ENCODE measurements around the gene VPS45. TPM values are rescaled to one million over a fixed set of nuclear protein-coding genes. Genes with fewer than 3 reads are reported as not detected.

VPS45 gene
- polyA plus RNA-seq, 1 donor from 2014 or later, result 174 TPM

GRCh38 chr1:150127464-150127863 is 59.9 kb downstream of the VPS45 start:
- H3K79me2 ChIP-seq (replicated peaks; ENCODE audit: insufficient read depth, low read length), result no peaks in the 10 kb centered on the region
- no peak overlapping the region for H2AFZ ChIP-seq (ENCODE audit: low read depth, low read length)
- no peaks in the 10 kb centered on the region for H4K20me1 ChIP-seq (ENCODE audit: insufficient read depth)
- no peak overlapping the region for H3K9ac ChIP-seq (ENCODE audit: low read length)
- no peaks in the 10 kb centered on the region for H3F3A ChIP-seq (ENCODE audit: insufficient read depth, low read length, poor library complexity, severe bottlenecking)
- no peak overlapping the region for H3K4me3 ChIP-seq (ENCODE audit: low read length)
- H3K4me2 ChIP-seq (ENCODE audit: low read length), result no peak overlapping the region
- no peaks in the 10 kb centered on the region for H3K27me3 ChIP-seq (ENCODE audit: insufficient read depth, low read depth, low read length)
- no peaks in the 10 kb centered on the region for H3K9me3 ChIP-seq (ENCODE audit: low read length)
- H3K27ac ChIP-seq (ENCODE audit: low read length), result no peak overlapping the region
- no peaks in the 10 kb centered on the region for H3K9me2 ChIP-seq (ENCODE audit: insufficient read depth, low read length)
- H3K36me3 ChIP-seq (ENCODE audit: insufficient read depth, low read length), result no peaks in the 10 kb centered on the region
- no peak for TF ChIP-seq SMC3 (conservative IDR thresholded peaks at IDR 0.05; ENCODE audit: poor library complexity)
- TF ChIP-seq MXI1 (conservative IDR thresholded peaks at IDR 0.05; ENCODE audit: poor library complexity, severe bottlenecking), result no peak
- TF ChIP-seq EZH2 (IDR thresholded peaks at IDR 0.05; ENCODE audit: borderline replicate concordance, insufficient read depth, low read length, poor library complexity, severe bottlenecking), result no peak
- TF ChIP-seq REST (IDR thresholded peaks at IDR 0.05; ENCODE audit: borderline replicate concordance), result no peak
- TF ChIP-seq POLR2AphosphoS5 (IDR thresholded peaks at IDR 0.05), result no peak
- TF ChIP-seq RAD21 (conservative IDR thresholded peaks at IDR 0.05), result no peak
- no peak for TF ChIP-seq TAF1 (IDR thresholded peaks at IDR 0.05; ENCODE audit: low read depth)
- TF ChIP-seq EP300 (conservative IDR thresholded peaks at IDR 0.05; ENCODE audit: poor library complexity, severe bottlenecking), result no peak
- TF ChIP-seq CTCF (IDR thresholded peaks at IDR 0.05; ENCODE audit: poor library complexity, severe bottlenecking), result no peak

- Histone ChIP-seq H3K9me2 (ENCODE audit: insufficient read depth, low read length) (no peaks in the 10 kb centered on the region), H4K20me1 (ENCODE audit: insufficient read depth) (no peaks in the 10 kb centered on the region), H3K27me3 (ENCODE audit: insufficient read depth, low read depth, low read length) (no peaks in the 10 kb centered on the region), H3K36me3 (ENCODE audit: insufficient read depth, low read length) (no peaks in the 10 kb centered on the region), H3K9me3 (ENCODE audit: low read length) (no peaks in the 10 kb centered on the region), H3F3A (ENCODE audit: insufficient read depth, low read length, poor library complexity, severe bottlenecking) (no peaks in the 10 kb centered on the region), H3K4me3 (ENCODE audit: low read length) (no peak overlapping the region), H2AFZ (ENCODE audit: low read depth, low read length) (no peak overlapping the region), H3K27ac (ENCODE audit: low read length) (no peak overlapping the region), H3K9ac (ENCODE audit: low read length) (no peak overlapping the region), H3K79me2 (replicated peaks; ENCODE audit: insufficient read depth, low read length) (no peaks in the 10 kb centered on the region), H3K4me2 (ENCODE audit: low read length) (no peak overlapping the region)
- TF ChIP-seq CTCF (IDR thresholded peaks at IDR 0.05; ENCODE audit: poor library complexity, severe bottlenecking) (no peak), REST (IDR thresholded peaks at IDR 0.05; ENCODE audit: borderline replicate concordance) (no peak)
These were observed 60.3 kb downstream of the VPS45 start for GRCh38 chr1:150127868-150128267.

Data from neural cell (in vitro differentiated cells).